ENCODE measurements around the gene STOX1. TPM values are rescaled to one million over a fixed set of nuclear protein-coding genes. Genes with fewer than 3 reads are reported as not detected.

Gene STOX1
- total and polyA plus RNA-seq, 10 of the 15 experiments (the other 5 are each of a cell fraction or from before 2014, with no cell fraction given) = 0.18 to 1.2 (median 0.67) TPM; not detected in 1

- ChIA-PET RAD21 (ENCODE audit: unreplicated experiment) (no interaction called here), SMC1A (ENCODE audit: uncharacterized antibody, unreplicated experiment) (no interaction called here), CTCF (no interaction called here), POLR2A (no interaction called here)
- peaks cover 0 to 35% of the 10 kb centered on the region in 2 experiments for H3K36me3 ChIP-seq (ENCODE audit: control insufficient read depth in 2 of 2, insufficient read depth in 2 of 2, low read length in 1 of 2)
- no peaks in the 10 kb centered on the region for H3K79me2 ChIP-seq (ENCODE audit: control insufficient read depth, insufficient read depth, low read length)
- TF ChIP-seq FOXK2 (IDR thresholded peaks at IDR 0.05) (no peak), PBX3 (IDR thresholded peaks at IDR 0.05; ENCODE audit: insufficient replicate concordance, low read depth, low read length) (no peak), YBX1 (IDR thresholded peaks at IDR 0.05) (no peak), HSF1 (IDR thresholded peaks at IDR 0.05; ENCODE audit: low read depth, low read length) (no peak), IKZF2 (IDR thresholded peaks at IDR 0.05) (no peak), BMI1 (IDR thresholded peaks at IDR 0.05; ENCODE audit: borderline replicate concordance) (no peak), ETV6 (conservative IDR thresholded peaks at IDR 0.05 in 1 of 2, IDR thresholded peaks at IDR 0.05 in 1 of 2; ENCODE audit: borderline replicate concordance in 1 of 2, low read depth in 1 of 2) (no peak), HDAC6 (IDR thresholded peaks at IDR 0.05; ENCODE audit: unreplicated experiment) (no peak), MYB (IDR thresholded peaks at IDR 0.05; ENCODE audit: borderline replicate concordance, low read depth, low read length) (no peak), LARP7 (IDR thresholded peaks at IDR 0.05) (no peak), ZBTB40 (IDR thresholded peaks at IDR 0.05; ENCODE audit: borderline replicate concordance) (no peak), RAD51 (IDR thresholded peaks at IDR 0.05) (no peak), SKIL (IDR thresholded peaks at IDR 0.05; ENCODE audit: low read depth, poor library complexity, severe bottlenecking) (no peak), MXI1 (IDR thresholded peaks at IDR 0.05; ENCODE audit: low read depth, low read length) (no peak), KDM1A (IDR thresholded peaks at IDR 0.05; ENCODE audit: borderline replicate concordance) (no peak), SMARCA5 (IDR thresholded peaks at IDR 0.05) (no peak), JUNB (IDR thresholded peaks at IDR 0.05) (no peak)
- no peaks in the 10 kb centered on the region for H3K9me3 ChIP-seq (replicated peaks; ENCODE audit: control insufficient read depth, insufficient read depth, low read length)
- intact Hi-C loops (cut with micrococcal nuclease; ENCODE audit: unreplicated experiment) = loop anchor here (10.0 kb wide), 1 partner anchor 103 kb away; no protein-coding TSS in a partner anchor
- no peak overlapping the region for H3K4me3 ChIP-seq
- DNase-seq (ENCODE audit: low read depth, low spot score) (no peak), ATAC-seq (no peak), FAIRE-seq (no peak)
- BruUV-seq (replicated peaks) = no TSS peak
- no peak overlapping the region for H3K27ac ChIP-seq (ENCODE audit: control insufficient read depth, insufficient read depth)
- no peak overlapping the region for H3K4me2 ChIP-seq (ENCODE audit: control insufficient read depth, insufficient read depth)
- H3K9ac ChIP-seq (ENCODE audit: control insufficient read depth, insufficient read depth, low read length) = no peak overlapping the region
- H3K27me3 ChIP-seq (replicated peaks in 1 of 2; ENCODE audit: control insufficient read depth in 2 of 2, insufficient read depth in 2 of 2, low read length in 1 of 2) = no peaks in the 10 kb centered on the region
- in situ Hi-C loops (cut with MboI) = no loop called here
- H4K20me1 ChIP-seq (ENCODE audit: control insufficient read depth, insufficient read depth) = no peaks in the 10 kb centered on the region
- no peak overlapping the region for H2AFZ ChIP-seq (ENCODE audit: control insufficient read depth, low read depth, low read length)
- H3K4me1 ChIP-seq (ENCODE audit: control insufficient read depth, insufficient read depth, low read length) = no peaks in the 10 kb centered on the region
- 100% methylated on average over 1 of the region's 1 CpG for WGBS (ENCODE audit: insufficient coverage, insufficient replicate concordance, low lambda C conversion rate, missing lambda C conversion rate)
Measured at GRCh38 chr10:68792115-68792514, 35.2 kb upstream of the STOX1 start.

Measured in GM12878 (cell line).